ENCODE data around the gene NOL3.

- TF ChIP-seq, protein P1, sequence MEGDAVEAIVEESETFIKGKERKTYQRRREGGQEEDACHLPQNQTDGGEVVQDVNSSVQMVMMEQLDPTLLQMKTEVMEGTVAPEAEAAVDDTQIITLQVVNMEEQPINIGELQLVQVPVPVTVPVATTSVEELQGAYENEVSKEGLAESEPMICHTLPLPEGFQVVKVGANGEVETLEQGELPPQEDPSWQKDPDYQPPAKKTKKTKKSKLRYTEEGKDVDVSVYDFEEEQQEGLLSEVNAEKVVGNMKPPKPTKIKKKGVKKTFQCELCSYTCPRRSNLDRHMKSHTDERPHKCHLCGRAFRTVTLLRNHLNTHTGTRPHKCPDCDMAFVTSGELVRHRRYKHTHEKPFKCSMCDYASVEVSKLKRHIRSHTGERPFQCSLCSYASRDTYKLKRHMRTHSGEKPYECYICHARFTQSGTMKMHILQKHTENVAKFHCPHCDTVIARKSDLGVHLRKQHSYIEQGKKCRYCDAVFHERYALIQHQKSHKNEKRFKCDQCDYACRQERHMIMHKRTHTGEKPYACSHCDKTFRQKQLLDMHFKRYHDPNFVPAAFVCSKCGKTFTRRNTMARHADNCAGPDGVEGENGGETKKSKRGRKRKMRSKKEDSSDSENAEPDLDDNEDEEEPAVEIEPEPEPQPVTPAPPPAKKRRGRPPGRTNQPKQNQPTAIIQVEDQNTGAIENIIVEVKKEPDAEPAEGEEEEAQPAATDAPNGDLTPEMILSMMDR (IDR thresholded peaks at IDR 0.05; ENCODE audit: insufficient read depth, low read depth, low read length) = no peak
- TF ChIP-seq EZH2 (IDR thresholded peaks at IDR 0.05; ENCODE audit: insufficient read depth, low read length) = no peak
Measured at GRCh38 chr16:67206129-67206837, 35.9 kb downstream of the NOL3 start.
